Astrocyte (in vitro differentiated cells and primary cell): Measurements from ENCODE around the gene ALG14.

Experiments
- CTCF ChIP-seq: IDR thresholded peaks from 2 replicates; pipeline ENCODE4 v1.5.1; 2011; ENCODE audit warnings: low read depth, mild to moderate bottlenecking, inconsistent platforms, low read length, moderate library complexity; ENCODE audit not compliant: insufficient read depth
- EZH2 ChIP-seq: IDR thresholded peaks from 2 replicates; pipeline ENCODE4 v1.6.1; 2012; ENCODE audit warnings: mild to moderate bottlenecking, low read length, inconsistent platforms; ENCODE audit not compliant: insufficient read depth

- no peak for TF ChIP-seq CTCF
- no peak for TF ChIP-seq EZH2
Measured at GRCh38 chr1:94934551-94934950, 138.2 kb downstream of the ALG14 start.
